SK-N-SH treated with all-trans-retinoic acid at 6 μM for 48 hours (cell line): Measurements from ENCODE around the gene C3orf18.

Source experiments
- BACH2 ChIP-seq: fragments of 250-450 bp; sonication (Bioruptor Pico); IDR thresholded peaks from 2 replicates; pipeline ENCODE4 v1.9.0; 2021; ENCODE audit warnings: mild to moderate bottlenecking, borderline replicate concordance
- CREB5 ChIP-seq: fragments of 250-450 bp; sonication (Bioruptor Pico); IDR thresholded peaks from 2 replicates; pipeline ENCODE4 v1.5.1; 2020; ENCODE audit warnings: low read depth, mild to moderate bottlenecking, moderate library complexity
- GLIS3 ChIP-seq: fragments of 250-450 bp; sonication (Bioruptor Pico); IDR thresholded peaks from 2 replicates; pipeline ENCODE4 v1.5.0; 2020; ENCODE audit warnings: mild to moderate bottlenecking, moderate library complexity
- OSR1 ChIP-seq: fragments of 250-450 bp; sonication (Bioruptor Pico); IDR thresholded peaks from 2 replicates; pipeline ENCODE4 v1.8.0; 2022; ENCODE audit warnings: moderate library complexity, mild to moderate bottlenecking, inconsistent platforms
- POU6F1 ChIP-seq: fragments of 250-450 bp; sonication (Bioruptor Pico); IDR thresholded peaks from 2 replicates; pipeline ENCODE4 v1.8.0; 2021; ENCODE audit warnings: low read depth, mild to moderate bottlenecking, moderate library complexity, borderline replicate concordance
- RARB ChIP-seq: fragments of 250-450 bp; sonication (Bioruptor Pico); IDR thresholded peaks from 2 replicates; pipeline ENCODE4 v1.8.0; 2021; ENCODE audit warnings: mild to moderate bottlenecking, moderate library complexity
- SNAI2 ChIP-seq: fragments of 250-450 bp; sonication (Bioruptor Pico); IDR thresholded peaks from 2 replicates; pipeline ENCODE4 v1.5.0; 2020; ENCODE audit warnings: mild to moderate bottlenecking, moderate library complexity
- TCF4 ChIP-seq: fragments of 250-450 bp; sonication (Bioruptor Pico); IDR thresholded peaks from 2 replicates; pipeline ENCODE4 v1.8.0; 2021; ENCODE audit warnings: mild to moderate bottlenecking, moderate library complexity, borderline replicate concordance
- ZC3H10 ChIP-seq: fragments of 250-450 bp; sonication (Bioruptor Pico); IDR thresholded peaks from 2 replicates; pipeline ENCODE4 v1.5.1; 2021; ENCODE audit warnings: mild to moderate bottlenecking, moderate library complexity
- ZFP30 ChIP-seq: fragments of 450-650 bp; formaldehyde crosslinking; IDR thresholded peaks from 2 replicates; pipeline ENCODE4 v1.5.0; 2022; ENCODE audit warnings: mild to moderate bottlenecking, moderate library complexity
- ZNF70 ChIP-seq: fragments of 450-650 bp; formaldehyde crosslinking; IDR thresholded peaks from 2 replicates; pipeline ENCODE4 v1.5.0; 2020; ENCODE audit warnings: mild to moderate bottlenecking, moderate library complexity
- ZNF8 ChIP-seq: fragments of 450-650 bp; formaldehyde crosslinking; IDR thresholded peaks from 2 replicates; pipeline ENCODE4 v1.5.0; 2020; ENCODE audit warnings: mild to moderate bottlenecking, moderate library complexity

- TF ChIP-seq ZNF70 (no peak), ZC3H10 (CRISPR knock-in tag) (no peak), BACH2 (CRISPR knock-in tag) (no peak), ZFP30 (CRISPR knock-in tag) (no peak), CREB5 (CRISPR knock-in tag) (no peak), TCF4 (CRISPR knock-in tag) (no peak), OSR1 (CRISPR knock-in tag) (no peak), SNAI2 (CRISPR knock-in tag) (no peak), GLIS3 (CRISPR knock-in tag) (no peak), POU6F1 (CRISPR knock-in tag) (no peak), RARB (CRISPR knock-in tag) (no peak), ZNF8 (CRISPR knock-in tag) (no peak)
Observed at GRCh38 chr3:50567386-50568167, at the start of gene C3orf18.
